ENCODE results near the gene PCSK5.

Gene PCSK5

GRCh38 chr9:76188905-76189304 lies 298.4 kb downstream of the PCSK5 start:
- H3K4me3 ChIP-seq (ENCODE audit: low read depth, low read length): no peak overlapping the region
- no peak for DNase-seq (ENCODE audit: low read depth)
- no peak for TF ChIP-seq CTCF (IDR thresholded peaks at IDR 0.05; ENCODE audit: low read depth, low read length, missing control alignments)

- H3K4me3 ChIP-seq (ENCODE audit: low read depth, low read length): no peak overlapping the region
- no peak for DNase-seq (ENCODE audit: low read depth)
- TF ChIP-seq CTCF (IDR thresholded peaks at IDR 0.05; ENCODE audit: low read depth, low read length, missing control alignments): no peak
Measured at GRCh38 chr9:76191493-76191892, 301.0 kb downstream of the PCSK5 start.

GRCh38 chr9:76192013-76192412 lies 301.5 kb downstream of the PCSK5 start:
- TF ChIP-seq CTCF (IDR thresholded peaks at IDR 0.05; ENCODE audit: low read depth, low read length, missing control alignments): no peak
- H3K4me3 ChIP-seq (ENCODE audit: low read depth, low read length): no peak overlapping the region
- no peak for DNase-seq (ENCODE audit: low read depth)

GRCh38 chr9:76194896-76195295 lies 304.4 kb downstream of the PCSK5 start:
- no peak for DNase-seq (ENCODE audit: low read depth)
- H3K4me3 ChIP-seq (ENCODE audit: low read depth, low read length): no peak overlapping the region
- TF ChIP-seq CTCF (IDR thresholded peaks at IDR 0.05; ENCODE audit: low read depth, low read length, missing control alignments): no peak

- H3K4me3 ChIP-seq (ENCODE audit: low read depth, low read length): no peak overlapping the region
- DNase-seq (ENCODE audit: low read depth): no peak
- TF ChIP-seq CTCF (IDR thresholded peaks at IDR 0.05; ENCODE audit: low read depth, low read length, missing control alignments): no peak
Measured at GRCh38 chr9:76198336-76198735, 307.9 kb downstream of the PCSK5 start.

- TF ChIP-seq CTCF (IDR thresholded peaks at IDR 0.05; ENCODE audit: low read depth, low read length, missing control alignments): no peak
- DNase-seq (ENCODE audit: low read depth): no peak
- no peak overlapping the region for H3K4me3 ChIP-seq (ENCODE audit: low read depth, low read length)
Measured at GRCh38 chr9:76200315-76200714, 309.8 kb downstream of the PCSK5 start.

- TF ChIP-seq CTCF (IDR thresholded peaks at IDR 0.05; ENCODE audit: low read depth, low read length, missing control alignments): no peak
- no peak overlapping the region for H3K4me3 ChIP-seq (ENCODE audit: low read depth, low read length)
- DNase-seq (ENCODE audit: low read depth): no peak
Measured at GRCh38 chr9:76200745-76201144, 310.3 kb downstream of the PCSK5 start.
